ENCODE results near the gene SPOCK1.

DNA sequence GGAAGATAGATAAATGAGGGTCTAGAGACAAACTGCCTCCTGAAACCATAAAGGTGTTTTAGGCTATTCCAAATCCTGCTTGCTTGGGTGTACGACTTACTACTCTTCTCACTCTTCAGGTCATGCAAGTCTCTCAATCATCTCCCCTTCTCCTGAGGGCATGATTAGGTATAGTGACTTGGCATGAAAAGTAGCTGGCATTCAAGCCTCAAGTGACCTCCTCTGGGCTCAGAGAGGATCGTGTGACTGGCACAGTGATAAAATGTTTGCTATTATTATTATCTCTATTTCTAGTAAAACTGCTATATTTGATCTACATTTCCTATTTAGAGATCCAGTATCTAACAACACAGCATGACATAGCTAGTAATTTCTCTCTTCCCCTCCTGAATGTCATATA lies 494.8 kb downstream of the SPOCK1 start:
- no peak for TF ChIP-seq POLR2AphosphoS5 (IDR thresholded peaks at IDR 0.05; ENCODE audit: borderline replicate concordance, low read depth, low read length)
- TF ChIP-seq EZH2 (IDR thresholded peaks at IDR 0.05), result no peak

Data from SK-N-MC (cell line).